HG03175 (cell line): ENCODE results near the gene VPS37D.
"Not testable (repeated sequence)": the region's sequence is repeated elsewhere in the genome, so short reads cannot be mapped to it uniquely, and the experiment has no call there.

ENCODE experiments used
- ATAC-seq: cut with Tn5 transposase; IDR thresholded peaks from one replicate; pipeline ENCODE4 v1.9.1; 2021; ENCODE audit warnings: mild to moderate bottlenecking, moderate library complexity; ENCODE audit not compliant: unreplicated experiment

The VPS37D gene

GRCh38 chr7:73646785-73647724 lies 20.6 kb upstream of the VPS37D start:
- no peak for ATAC-seq

GRCh38 chr7:73647725-73648592 lies 19.7 kb upstream of the VPS37D start:
- ATAC-seq = no peak

- no peak for ATAC-seq
These were observed 18.9 kb upstream of the VPS37D start for GRCh38 chr7:73648593-73649332.

GRCh38 chr7:73649576-73649975 lies 18.1 kb upstream of the VPS37D start:
- ATAC-seq = no peak

GRCh38 chr7:73650524-73650923 lies 17.1 kb upstream of the VPS37D start:
- no peak for ATAC-seq

GRCh38 chr7:73652541-73652949 lies 15.1 kb upstream of the VPS37D start:
- ATAC-seq = no peak

GRCh38 chr7:73655309-73655708 lies 12.3 kb upstream of the VPS37D start:
- ATAC-seq = not testable (repeated sequence)

- ATAC-seq = no peak
These were observed 7.6 kb upstream of the VPS37D start for GRCh38 chr7:73659983-73660382.

- ATAC-seq = not testable (repeated sequence)
These were observed 7.0 kb upstream of the VPS37D start for GRCh38 chr7:73660594-73660993.

- no peak for ATAC-seq
These were observed 4.6 kb upstream of the VPS37D start for GRCh38 chr7:73663033-73663432.

GRCh38 chr7:73668103-73668885 lies 663 bp downstream of the VPS37D start:
- ATAC-seq = no peak

GRCh38 chr7:73668886-73669230 lies 1.2 kb downstream of the VPS37D start:
- no peak for ATAC-seq

- no peak for ATAC-seq
These were observed 1.7 kb downstream of the VPS37D start for GRCh38 chr7:73669288-73669701.

- no peak for ATAC-seq
These were observed 2.3 kb downstream of the VPS37D start for GRCh38 chr7:73669858-73670385.

- no peak for ATAC-seq
These were observed 3.7 kb downstream of the VPS37D start for GRCh38 chr7:73671322-73671661.

GRCh38 chr7:73671857-73672445 lies 4.3 kb downstream of the VPS37D start:
- no peak for ATAC-seq

GRCh38 chr7:73674468-73675124 lies 7.0 kb downstream of the VPS37D start:
- ATAC-seq = no peak

GRCh38 chr7:73676062-73676461 lies 8.4 kb downstream of the VPS37D start:
- not testable (repeated sequence) for ATAC-seq

GRCh38 chr7:73678862-73679261 lies 11.2 kb downstream of the VPS37D start:
- ATAC-seq = no peak
